HG02840 (cell line): ENCODE results near the gene SLC1A4.
"Not testable (repeated sequence)": the region's sequence is repeated elsewhere in the genome, so short reads cannot be mapped to it uniquely, and the experiment has no call there.

Experiments
- ATAC-seq: cut with Tn5 transposase; IDR thresholded peaks from one replicate; pipeline ENCODE4 v1.9.1; 2021; ENCODE audit warnings: mild to moderate bottlenecking, moderate library complexity, moderate number of reproducible peaks; ENCODE audit not compliant: unreplicated experiment, low FRiP score

Gene SLC1A4

GRCh38 chr2:65023742-65024141, 34.5 kb downstream of the SLC1A4 start:
- no peak for ATAC-seq

DNA sequence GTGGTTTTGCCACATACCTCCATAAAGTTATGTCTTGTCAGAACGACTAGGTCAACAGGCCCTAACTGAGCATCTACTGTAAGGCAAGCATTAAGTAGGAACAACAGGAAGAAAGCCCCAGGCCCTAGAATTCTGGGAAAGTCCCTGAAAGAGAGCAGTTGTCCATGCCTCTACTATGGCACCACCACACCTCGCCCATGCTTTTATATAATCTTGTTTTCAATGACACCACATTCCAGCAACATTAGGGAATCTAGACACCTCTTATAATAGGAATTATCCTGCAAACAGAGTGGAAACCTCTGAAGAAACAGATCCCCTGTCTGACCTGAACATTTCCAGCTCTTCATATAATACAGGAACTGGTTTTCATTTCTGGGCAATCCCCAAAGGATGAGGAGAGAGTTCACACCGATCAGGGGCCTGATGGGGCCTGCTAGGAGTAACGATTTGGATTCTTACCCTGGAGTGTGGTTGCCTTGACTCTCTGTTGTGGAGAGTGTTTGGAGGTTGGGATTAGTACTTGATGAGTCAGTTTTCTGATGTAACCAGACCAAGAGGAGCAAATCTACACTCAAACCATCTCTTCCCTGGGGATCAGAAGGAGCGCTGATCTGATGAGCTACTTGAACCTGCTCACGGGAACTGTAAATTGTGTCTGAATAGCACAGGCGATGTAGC, 35.1 kb downstream of the SLC1A4 start:
- ATAC-seq = no peak

- no peak for ATAC-seq
These were observed 36.4 kb downstream of the SLC1A4 start for GRCh38 chr2:65025453-65026123.

DNA sequence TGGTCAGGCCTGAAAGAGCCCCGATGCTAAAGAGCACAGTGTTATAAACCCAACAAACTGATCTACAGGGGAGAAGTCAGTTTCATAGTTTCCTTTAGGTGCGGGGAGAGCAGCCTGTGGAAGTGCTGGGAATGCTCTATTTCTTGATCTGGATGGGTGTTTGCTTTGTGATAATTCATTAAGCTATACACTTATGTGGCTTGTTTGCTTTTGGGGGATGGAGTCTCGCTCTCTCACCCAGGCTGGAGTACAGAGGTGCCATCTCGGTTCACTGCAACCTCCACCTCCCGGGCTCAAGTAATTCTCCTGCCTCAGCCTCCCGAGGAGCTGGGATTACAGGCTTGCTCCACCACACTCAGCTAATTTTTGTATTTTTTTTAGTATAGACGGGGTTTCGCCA, 37.0 kb downstream of the SLC1A4 start:
- no peak for ATAC-seq

DNA sequence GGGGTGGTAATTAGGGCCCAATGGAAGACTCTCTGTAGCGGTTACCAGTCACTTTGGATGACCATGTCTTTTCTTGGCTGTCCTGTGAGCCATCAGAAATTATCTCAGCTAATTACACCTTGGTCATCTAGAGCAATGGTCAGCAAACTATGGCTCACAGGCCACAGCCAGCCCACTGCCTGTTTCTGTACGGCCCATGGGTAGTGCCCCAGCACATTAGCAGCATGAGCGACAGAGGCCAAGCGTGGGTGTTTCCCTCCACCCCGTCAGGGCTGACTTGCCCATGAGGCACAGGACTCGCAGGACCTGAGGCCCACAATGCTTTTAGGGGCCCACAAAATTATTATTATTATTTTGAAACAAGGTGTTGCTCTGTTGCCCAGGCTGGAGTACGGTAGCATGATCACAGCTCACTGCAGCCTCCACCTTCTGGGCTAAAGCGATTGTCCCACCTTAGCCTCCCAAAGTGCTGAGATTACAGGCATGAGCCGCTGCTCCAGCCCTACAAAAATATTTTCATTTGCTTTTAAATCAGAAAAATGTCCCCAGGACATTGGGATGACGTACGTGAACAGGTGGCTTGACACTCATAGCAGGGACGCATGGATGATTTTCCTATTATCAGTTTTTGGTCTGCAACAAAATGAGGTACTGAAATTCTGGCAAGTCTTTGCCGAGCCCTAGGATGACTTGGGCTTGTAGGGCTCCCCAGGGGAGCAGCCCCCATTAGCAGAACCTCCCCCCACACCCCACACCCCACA, 37.7 kb downstream of the SLC1A4 start:
- no peak for ATAC-seq

- ATAC-seq = no peak
These were observed 38.5 kb downstream of the SLC1A4 start for GRCh38 chr2:65027616-65028244.

- ATAC-seq = no peak
These were observed 41.5 kb downstream of the SLC1A4 start for GRCh38 chr2:65030476-65031332.

GRCh38 chr2:65031341-65032018, 42.3 kb downstream of the SLC1A4 start:
- no peak for ATAC-seq

- no peak for ATAC-seq
These were observed 43.1 kb downstream of the SLC1A4 start for GRCh38 chr2:65032019-65032975.

DNA sequence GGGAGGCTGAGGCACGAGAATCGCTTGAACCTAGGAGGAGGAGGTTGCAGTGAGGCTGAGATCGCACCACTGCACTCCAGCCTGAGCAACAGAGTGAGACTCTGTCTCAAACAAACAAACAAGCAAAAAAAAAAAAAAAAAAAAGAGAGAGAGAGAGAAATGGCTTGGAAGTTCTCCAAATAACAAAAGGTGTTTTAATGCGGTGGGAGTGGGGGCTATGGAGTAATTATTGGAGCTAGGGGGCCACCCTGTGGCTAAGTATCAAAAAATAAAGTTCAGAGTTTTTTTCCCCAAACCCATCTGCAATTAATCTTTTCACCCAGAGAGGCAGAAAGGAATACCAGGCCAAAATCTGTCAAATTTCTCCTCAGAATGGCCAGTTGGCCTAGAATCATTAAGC, 44.0 kb downstream of the SLC1A4 start:
- no peak for ATAC-seq

- not testable (repeated sequence) for ATAC-seq
These were observed 44.5 kb downstream of the SLC1A4 start for GRCh38 chr2:65033667-65034066.

GRCh38 chr2:65035351-65035943, 46.2 kb downstream of the SLC1A4 start:
- ATAC-seq = no peak

DNA sequence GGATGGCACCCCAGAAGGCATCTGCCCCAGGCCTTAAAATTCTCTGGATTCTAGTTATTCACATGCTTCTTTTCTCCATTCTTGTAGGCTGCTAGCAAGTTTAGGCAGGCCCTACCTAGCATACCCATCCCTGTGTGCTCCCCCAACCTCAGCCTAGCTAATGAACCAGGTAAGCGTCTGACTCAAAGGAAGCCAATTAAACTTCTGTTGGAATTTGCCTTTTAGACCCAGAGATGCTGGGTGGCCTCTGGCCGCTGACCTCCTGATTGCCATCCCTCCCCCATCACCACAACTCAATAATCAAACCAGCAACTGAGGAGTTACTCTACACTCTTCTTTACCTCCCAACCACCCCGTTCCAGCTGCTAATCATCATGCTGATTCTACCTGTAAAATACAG, 48.0 kb downstream of the SLC1A4 start:
- ATAC-seq = no peak

- no peak for ATAC-seq
These were observed 50.4 kb downstream of the SLC1A4 start for GRCh38 chr2:65039640-65040039.

GRCh38 chr2:65040400-65041261, 51.4 kb downstream of the SLC1A4 start:
- ATAC-seq = no peak

GRCh38 chr2:65043001-65043400, 53.8 kb downstream of the SLC1A4 start:
- ATAC-seq = no peak

DNA sequence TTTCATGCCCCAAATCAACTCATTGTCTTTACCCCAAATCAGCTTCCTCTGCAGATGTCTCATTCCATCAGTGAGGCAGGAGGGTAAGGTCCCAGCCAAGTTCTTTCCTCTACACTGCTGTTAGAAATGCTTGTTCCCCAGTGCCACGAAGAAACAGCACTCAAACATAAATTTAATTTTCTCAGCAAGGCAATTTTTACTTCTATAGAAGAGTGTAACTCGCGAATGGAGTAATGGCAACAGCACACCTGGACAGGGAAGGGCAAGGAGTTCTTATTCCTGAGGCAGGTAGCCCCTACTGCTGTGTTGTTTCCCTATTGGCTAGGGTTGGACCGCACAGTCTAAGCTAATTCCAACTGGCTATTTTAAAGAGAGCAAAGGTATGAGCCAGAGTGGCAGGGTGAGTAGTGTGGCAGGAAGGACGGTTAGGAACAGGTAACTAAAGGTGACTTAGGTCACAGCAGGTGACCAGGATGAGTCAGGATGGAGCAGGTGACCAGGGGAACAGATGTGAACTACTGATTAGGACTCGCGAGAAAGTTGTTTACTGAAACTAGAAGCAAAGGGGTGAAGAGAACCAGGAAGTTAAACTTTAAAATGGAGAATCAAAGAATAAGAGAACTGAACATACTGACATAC, 55.0 kb downstream of the SLC1A4 start:
- ATAC-seq = no peak
